Neural crest cell (in vitro differentiated cells): ENCODE measurements around the gene FBXW9. TPM values are rescaled to one million over a fixed set of nuclear protein-coding genes. Genes with fewer than 3 reads are reported as not detected.
A peak's percentile ranks its signal among the peaks of the same experiment; 100 is the strongest.
"Not testable (repeated sequence)": the region's sequence is repeated elsewhere in the genome, so short reads cannot be mapped to it uniquely, and the experiment has no call there.

Source experiments
- DNase-seq: peaks from one replicate; pipeline ENCODE4 v3.0.0; 2021; ENCODE audit warnings: low read depth, mixed read lengths, low spot score
- H3K27ac Mint-ChIP-seq: one replicate; pipeline ENCODE4 v1.8.0; 2021; ENCODE audit warnings: mild to moderate bottlenecking, mixed read lengths; ENCODE audit not compliant: unreplicated experiment
- H3K27me3 Mint-ChIP-seq: 2 replicates; pipeline ENCODE4 v1.8.0; 2021; ENCODE audit warnings: low read depth, mild to moderate bottlenecking, mixed read lengths
- H3K36me3 Mint-ChIP-seq: 2 replicates; pipeline ENCODE4 v1.8.0; 2021; ENCODE audit warnings: low read depth, mild to moderate bottlenecking, mixed read lengths
- H3K4me1 Mint-ChIP-seq: 2 replicates; pipeline ENCODE4 v1.8.0; 2021; ENCODE audit warnings: mixed read lengths
- H3K4me3 Mint-ChIP-seq: one replicate; pipeline ENCODE4 v1.8.0; 2021; ENCODE audit warnings: mild to moderate bottlenecking, mixed read lengths
- H3K9me3 Mint-ChIP-seq: 2 replicates; pipeline ENCODE4 v1.8.0; 2021; ENCODE audit warnings: mixed read lengths
- total RNA-seq: library from RNA; stranded (reverse); gene quantifications from 2 replicates; pipeline ENCODE4 v1.2.1, GENCODE V29; 2021
- TF ChIP-seq, protein P1 (sequence below): fragments of 200-600 bp; sonication (generic); conservative IDR thresholded peaks from 2 replicates; pipeline ENCODE4 v1.5.0; 2021; ENCODE audit warnings: antibody characterized with exemption, mild to moderate bottlenecking

FBXW9 gene
- total RNA-seq, 1 donor from 2014 or later = 15.9 TPM

- no peak within 1 kb of the TSS for H3K4me3 Mint-ChIP-seq
Observed at GRCh38 chr19:12687496-12688196, 8.8 kb downstream of the FBXW9 start, which contains the start of gene GNG14. GNG14 (plus strand) TSS chr19:12687998; CDS start chr19:12688049, 51 bp downstream.

DNA sequence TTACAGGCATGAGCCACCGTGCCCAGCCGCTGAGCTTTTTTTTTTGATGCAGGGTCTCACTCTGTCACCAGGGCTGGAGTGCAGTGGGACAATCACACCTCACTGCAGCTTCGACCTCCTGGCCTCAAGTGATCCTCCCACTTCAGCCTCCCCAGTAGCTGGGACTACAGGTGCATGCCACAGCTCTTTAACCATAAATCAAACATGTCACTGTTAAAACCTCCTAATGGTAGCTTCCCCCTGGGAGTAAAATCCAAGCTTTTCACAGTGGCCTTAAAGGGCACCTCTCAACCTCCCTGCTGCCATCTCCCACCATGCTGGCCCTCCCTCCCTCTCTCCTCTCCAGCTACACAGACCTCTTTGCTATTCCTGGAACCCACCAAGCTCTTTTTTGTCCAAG lies 10.6 kb downstream of the FBXW9 start:
- TF ChIP-seq, protein P1, sequence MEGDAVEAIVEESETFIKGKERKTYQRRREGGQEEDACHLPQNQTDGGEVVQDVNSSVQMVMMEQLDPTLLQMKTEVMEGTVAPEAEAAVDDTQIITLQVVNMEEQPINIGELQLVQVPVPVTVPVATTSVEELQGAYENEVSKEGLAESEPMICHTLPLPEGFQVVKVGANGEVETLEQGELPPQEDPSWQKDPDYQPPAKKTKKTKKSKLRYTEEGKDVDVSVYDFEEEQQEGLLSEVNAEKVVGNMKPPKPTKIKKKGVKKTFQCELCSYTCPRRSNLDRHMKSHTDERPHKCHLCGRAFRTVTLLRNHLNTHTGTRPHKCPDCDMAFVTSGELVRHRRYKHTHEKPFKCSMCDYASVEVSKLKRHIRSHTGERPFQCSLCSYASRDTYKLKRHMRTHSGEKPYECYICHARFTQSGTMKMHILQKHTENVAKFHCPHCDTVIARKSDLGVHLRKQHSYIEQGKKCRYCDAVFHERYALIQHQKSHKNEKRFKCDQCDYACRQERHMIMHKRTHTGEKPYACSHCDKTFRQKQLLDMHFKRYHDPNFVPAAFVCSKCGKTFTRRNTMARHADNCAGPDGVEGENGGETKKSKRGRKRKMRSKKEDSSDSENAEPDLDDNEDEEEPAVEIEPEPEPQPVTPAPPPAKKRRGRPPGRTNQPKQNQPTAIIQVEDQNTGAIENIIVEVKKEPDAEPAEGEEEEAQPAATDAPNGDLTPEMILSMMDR = no peak
- DNase-seq = no peak
- peak overlapping the region; percentile 31 for H3K27ac Mint-ChIP-seq
- H3K27me3 Mint-ChIP-seq = peaks cover 5% of the 10 kb centered on the region
- peaks cover 5% of the 10 kb centered on the region for H3K36me3 Mint-ChIP-seq
- peak overlapping the region; percentile 1 for H3K4me3 Mint-ChIP-seq
- no peaks in the 10 kb centered on the region for H3K9me3 Mint-ChIP-seq
- H3K4me1 Mint-ChIP-seq = peaks cover 7% of the 10 kb centered on the region

More at GRCh38 chr19:12687496-12688196, 8.8 kb downstream of the FBXW9 start, which contains the start of gene GNG14:
- H3K27me3 Mint-ChIP-seq = no peaks in the 10 kb centered on the region
- H3K9me3 Mint-ChIP-seq = no peaks in the 10 kb centered on the region
- no peak within 1 kb of the TSS for H3K27ac Mint-ChIP-seq
- DNase-seq = no peak
- no peaks in the 10 kb centered on the region for H3K36me3 Mint-ChIP-seq
- TF ChIP-seq, protein P1 = no peak
- H3K4me1 Mint-ChIP-seq = no peaks in the 10 kb centered on the region

- Mint-ChIP-seq H3K27me3 (peaks cover 6% of the 10 kb centered on the region), H3K4me3 (peak within 1 kb of the TSS; percentile 96), H3K4me1 (peaks cover 14% of the 10 kb centered on the region), H3K9me3 (no peaks in the 10 kb centered on the region), H3K27ac (peak within 1 kb of the TSS; percentile 97), H3K36me3 (peaks cover 12% of the 10 kb centered on the region)
- TF ChIP-seq, protein P1 = peak; percentile 1
- DNase-seq = peak; percentile 77
Observed at GRCh38 chr19:12681074-12681987, 15.1 kb downstream of the FBXW9 start, which contains the start of gene DHPS. DHPS (minus strand) TSS chr19:12681880; CDS start chr19:12681766, 114 bp downstream.

GRCh38 chr19:12680034-12680433 lies 16.4 kb downstream of the FBXW9 start:
- no peaks in the 10 kb centered on the region for H3K9me3 Mint-ChIP-seq
- H3K4me1 Mint-ChIP-seq = peaks cover 16% of the 10 kb centered on the region
- peaks cover 7% of the 10 kb centered on the region for H3K27me3 Mint-ChIP-seq
- H3K4me3 Mint-ChIP-seq = peak overlapping the region; percentile 70
- peaks cover 14% of the 10 kb centered on the region for H3K36me3 Mint-ChIP-seq
- no peak overlapping the region for H3K27ac Mint-ChIP-seq
- TF ChIP-seq, protein P1 = no peak
- DNase-seq = no peak

- H3K27ac Mint-ChIP-seq, H3K27me3 Mint-ChIP-seq, H3K4me3 Mint-ChIP-seq, DNase-seq, H3K9me3 Mint-ChIP-seq: not testable (repeated sequence)
- Mint-ChIP-seq H3K4me1 (peaks cover 16% of the 10 kb centered on the region), H3K36me3 (peaks cover 17% of the 10 kb centered on the region)
Observed at GRCh38 chr19:12678039-12678438, 18.4 kb downstream of the FBXW9 start.
